ENCODE measurements around the gene RNASE11. TPM values are rescaled to one million over a fixed set of nuclear protein-coding genes. Genes with fewer than 3 reads are reported as not detected.

The RNASE11 gene
- total and polyA plus RNA-seq, 9 of the 15 experiments (the other 6 are each of a cell fraction or from before 2014, with no cell fraction given) = 0.16 to 0.29 (median 0.22) TPM; not detected in 6

DNA sequence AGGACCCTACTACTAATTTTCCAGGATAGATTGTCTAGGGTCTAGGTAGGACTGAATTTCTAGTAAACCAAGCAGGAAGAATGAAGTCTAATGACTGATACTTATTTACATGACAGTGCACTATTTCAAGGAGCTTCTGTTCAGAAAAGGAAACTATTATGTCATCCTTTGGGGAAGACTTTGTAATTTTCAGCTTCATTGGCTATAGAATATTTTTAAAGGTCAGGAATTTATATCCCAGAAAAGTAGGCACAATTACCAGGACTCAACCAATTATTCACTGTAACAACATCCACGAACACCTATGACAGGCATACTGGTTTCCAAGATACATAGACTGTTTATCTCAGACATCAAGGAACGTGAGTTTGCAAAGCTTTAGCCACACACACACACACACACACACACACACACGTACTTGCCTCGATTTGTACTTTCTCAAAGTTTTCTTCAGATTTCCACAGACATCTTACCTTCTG lies 30.5 kb upstream of the RNASE11 start:
- in situ Hi-C loops (cut with MboI) = no loop called here
- Histone ChIP-seq H3K4me3 (no peak overlapping the region), H3K9me3 (replicated peaks; ENCODE audit: control insufficient read depth, insufficient read depth, low read depth, low read length) (no peaks in the 10 kb centered on the region), H3K9me1 (ENCODE audit: control insufficient read depth, insufficient read depth, low read length) (no peaks in the 10 kb centered on the region), H2AFZ (ENCODE audit: low read depth, low read length) (no peak overlapping the region), H3K27ac (ENCODE audit: extremely low read depth, low read depth, low read length) (peak overlapping the region; percentile 57; the same call in 1 of the 3 replicates), H3K36me3 (ENCODE audit: control insufficient read depth, insufficient read depth, low read length) (no peaks in the 10 kb centered on the region), H4K20me1 (replicated peaks; ENCODE audit: control insufficient read depth, insufficient read depth, low read length) (no peaks in the 10 kb centered on the region), H3K9ac (ENCODE audit: insufficient read depth in 1 of 2, low read depth in 2 of 2, low read length in 2 of 2) (no peak overlapping the region), H3K79me2 (ENCODE audit: control insufficient read depth, insufficient read depth, low read length) (no peaks in the 10 kb centered on the region), H3K4me1 (replicated peaks in 1 of 2; ENCODE audit: control insufficient read depth in 2 of 2, insufficient read depth in 2 of 2, low read length in 2 of 2) (peaks cover 12% of the 10 kb centered on the region in 2 experiments; a peak in 4 of 5 replicates), H3K4me2 (ENCODE audit: insufficient read depth, low read length) (peak overlapping the region; percentile 52), H3K27me3 (ENCODE audit: control insufficient read depth in 2 of 2, insufficient read depth in 2 of 2, low read length in 2 of 2) (no peaks in the 10 kb centered on the region)
- intact Hi-C loops (cut with micrococcal nuclease) = no loop called here
- 0% methylated on average over 4 of the region's 4 CpGs for WGBS (ENCODE audit: insufficient coverage, low coverage, missing lambda C conversion rate)
- no peak for ATAC-seq
- no peak for FAIRE-seq
- CTCF ChIA-PET (ENCODE audit: low intra/inter-chr PET ratio) = interaction anchor here (0.7 kb wide), 1 partner anchor 238 kb away, joined by 3 read pairs; no protein-coding TSS in a partner anchor
- no TSS peak for BruUV-seq (replicated peaks)
- POLR2A ChIA-PET = no interaction called here
- peak in 1 of 4 experiments; percentile 28 for DNase-seq (ENCODE audit: extremely low read depth in 1 of 4, low spot score in 3 of 4)
- no peak for TF ChIP-seq ATF6 (CRISPR knock-in tag; IDR thresholded peaks at IDR 0.05)
- no peak for TF ChIP-seq CEBPG (CRISPR knock-in tag; IDR thresholded peaks at IDR 0.05)
- peak in 1 of 2 experiments; percentile 31; a peak in 1 of 4 replicates for TF ChIP-seq CEBPG (tag; conservative IDR thresholded peaks at IDR 0.05 in 1 of 2, IDR thresholded peaks at IDR 0.05 in 1 of 2)
- no peak for TF ChIP-seq ZKSCAN1 (IDR thresholded peaks at IDR 0.05; ENCODE audit: low read depth, low read length)
- no peak for TF ChIP-seq POLR2AphosphoS5 (IDR thresholded peaks at IDR 0.05; ENCODE audit: control insufficient read depth, insufficient read depth, low read depth, low read length)
- peak; percentile 88 for TF ChIP-seq BACH1 (tag; IDR thresholded peaks at IDR 0.05)
- TF ChIP-seq, protein P1, sequence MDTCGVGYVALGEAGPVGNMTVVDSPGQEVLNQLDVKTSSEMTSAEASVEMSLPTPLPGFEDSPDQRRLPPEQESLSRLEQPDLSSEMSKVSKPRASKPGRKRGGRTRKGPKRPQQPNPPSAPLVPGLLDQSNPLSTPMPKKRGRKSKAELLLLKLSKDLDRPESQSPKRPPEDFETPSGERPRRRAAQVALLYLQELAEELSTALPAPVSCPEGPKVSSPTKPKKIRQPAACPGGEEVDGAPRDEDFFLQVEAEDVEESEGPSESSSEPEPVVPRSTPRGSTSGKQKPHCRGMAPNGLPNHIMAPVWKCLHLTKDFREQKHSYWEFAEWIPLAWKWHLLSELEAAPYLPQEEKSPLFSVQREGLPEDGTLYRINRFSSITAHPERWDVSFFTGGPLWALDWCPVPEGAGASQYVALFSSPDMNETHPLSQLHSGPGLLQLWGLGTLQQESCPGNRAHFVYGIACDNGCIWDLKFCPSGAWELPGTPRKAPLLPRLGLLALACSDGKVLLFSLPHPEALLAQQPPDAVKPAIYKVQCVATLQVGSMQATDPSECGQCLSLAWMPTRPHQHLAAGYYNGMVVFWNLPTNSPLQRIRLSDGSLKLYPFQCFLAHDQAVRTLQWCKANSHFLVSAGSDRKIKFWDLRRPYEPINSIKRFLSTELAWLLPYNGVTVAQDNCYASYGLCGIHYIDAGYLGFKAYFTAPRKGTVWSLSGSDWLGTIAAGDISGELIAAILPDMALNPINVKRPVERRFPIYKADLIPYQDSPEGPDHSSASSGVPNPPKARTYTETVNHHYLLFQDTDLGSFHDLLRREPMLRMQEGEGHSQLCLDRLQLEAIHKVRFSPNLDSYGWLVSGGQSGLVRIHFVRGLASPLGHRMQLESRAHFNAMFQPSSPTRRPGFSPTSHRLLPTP (IDR thresholded peaks at IDR 0.05; ENCODE audit: borderline replicate concordance, extremely low read depth, insufficient read length) = no peak
- TF ChIP-seq DPF2 (IDR thresholded peaks at IDR 0.05) = peak; percentile 81
- 0 out of 2 replicates have a peak, but pooled peaks have one; percentile 28 for TF ChIP-seq SMARCA5 (IDR thresholded peaks at IDR 0.05)
- peak; percentile 52 for TF ChIP-seq MAFF (IDR thresholded peaks at IDR 0.05; ENCODE audit: low read length)
- no peak for TF ChIP-seq PBX2 (CRISPR knock-in tag; IDR thresholded peaks at IDR 0.05; ENCODE audit: low read depth)
- peak; percentile 36; the same call in 1 of the 2 replicates for TF ChIP-seq PBX2 (tag; conservative IDR thresholded peaks at IDR 0.05; ENCODE audit: low read depth)
- TF ChIP-seq, protein P2, sequence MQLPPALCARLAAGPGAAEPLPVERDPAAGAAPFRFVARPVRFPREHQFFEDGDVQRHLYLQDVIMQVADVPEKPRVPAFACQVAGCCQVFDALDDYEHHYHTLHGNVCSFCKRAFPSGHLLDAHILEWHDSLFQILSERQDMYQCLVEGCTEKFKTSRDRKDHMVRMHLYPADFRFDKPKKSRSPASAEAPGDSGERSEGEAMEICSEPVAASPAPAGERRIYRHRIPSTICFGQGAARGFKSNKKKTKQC (CRISPR knock-in tag; IDR thresholded peaks at IDR 0.05) = no peak
- peak; percentile 91 for TF ChIP-seq MAFG (tag; conservative IDR thresholded peaks at IDR 0.05)

Data from K562 (cell line).